Measurements from ENCODE around the gene HOATZ. TPM values are rescaled to one million over a fixed set of nuclear protein-coding genes. Genes with fewer than 3 reads are reported as not detected.

HOATZ gene
- total RNA-seq, 1 donor from 2014 or later: not detected

DNA sequence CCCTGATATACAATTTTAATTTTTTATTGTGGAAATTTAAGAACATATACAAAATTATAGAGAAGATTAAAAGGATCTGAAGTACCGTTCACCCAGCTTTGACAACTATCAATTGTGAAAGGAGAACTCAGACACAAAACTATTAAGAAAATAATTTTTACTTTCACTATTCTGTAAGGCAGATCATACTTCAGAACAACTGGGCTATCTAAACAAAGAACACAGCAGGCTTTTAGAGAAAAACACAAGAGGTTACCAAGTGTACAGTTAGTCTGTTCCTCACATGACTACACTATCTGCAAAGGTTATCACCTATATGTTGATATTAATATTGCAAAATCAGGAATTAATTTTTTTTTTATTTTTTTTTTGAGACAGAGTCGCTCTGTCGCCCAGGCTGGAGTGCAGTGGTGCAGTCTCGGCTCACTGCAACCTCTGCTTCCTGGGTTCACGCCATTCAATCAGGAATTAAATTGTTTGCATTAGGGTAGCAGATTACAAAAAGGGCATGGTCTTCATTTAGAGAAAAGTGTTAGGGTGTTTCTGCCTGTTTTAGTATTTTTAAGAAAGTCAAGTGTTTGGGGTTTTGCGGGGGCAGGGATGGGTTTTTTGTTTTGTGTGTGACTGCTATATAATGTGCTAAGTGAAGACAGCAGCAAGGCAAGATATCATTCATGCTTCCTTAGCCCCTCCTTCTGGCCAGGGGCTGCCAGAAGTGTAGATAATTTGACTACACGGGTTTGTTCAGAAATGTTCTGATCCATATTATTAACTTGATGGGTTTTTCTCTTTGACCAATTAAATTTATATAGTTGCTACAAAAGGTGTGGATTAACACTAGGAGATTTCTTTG is 60.0 kb downstream of the HOATZ start:
- Mint-ChIP-seq H3K27ac (ENCODE audit: unreplicated experiment) (no peak overlapping the region), H3K4me1 (ENCODE audit: unreplicated experiment) (peaks cover 22% of the 10 kb centered on the region), H3K4me3 (ENCODE audit: unreplicated experiment) (no peak overlapping the region), H3K9me3 (ENCODE audit: unreplicated experiment) (no peaks in the 10 kb centered on the region), H3K36me3 (ENCODE audit: low read depth, unreplicated experiment) (no peaks in the 10 kb centered on the region), H3K27me3 (ENCODE audit: unreplicated experiment) (no peaks in the 10 kb centered on the region)
- DNase-seq (ENCODE audit: low spot score): no peak
- TF ChIP-seq, protein P1, sequence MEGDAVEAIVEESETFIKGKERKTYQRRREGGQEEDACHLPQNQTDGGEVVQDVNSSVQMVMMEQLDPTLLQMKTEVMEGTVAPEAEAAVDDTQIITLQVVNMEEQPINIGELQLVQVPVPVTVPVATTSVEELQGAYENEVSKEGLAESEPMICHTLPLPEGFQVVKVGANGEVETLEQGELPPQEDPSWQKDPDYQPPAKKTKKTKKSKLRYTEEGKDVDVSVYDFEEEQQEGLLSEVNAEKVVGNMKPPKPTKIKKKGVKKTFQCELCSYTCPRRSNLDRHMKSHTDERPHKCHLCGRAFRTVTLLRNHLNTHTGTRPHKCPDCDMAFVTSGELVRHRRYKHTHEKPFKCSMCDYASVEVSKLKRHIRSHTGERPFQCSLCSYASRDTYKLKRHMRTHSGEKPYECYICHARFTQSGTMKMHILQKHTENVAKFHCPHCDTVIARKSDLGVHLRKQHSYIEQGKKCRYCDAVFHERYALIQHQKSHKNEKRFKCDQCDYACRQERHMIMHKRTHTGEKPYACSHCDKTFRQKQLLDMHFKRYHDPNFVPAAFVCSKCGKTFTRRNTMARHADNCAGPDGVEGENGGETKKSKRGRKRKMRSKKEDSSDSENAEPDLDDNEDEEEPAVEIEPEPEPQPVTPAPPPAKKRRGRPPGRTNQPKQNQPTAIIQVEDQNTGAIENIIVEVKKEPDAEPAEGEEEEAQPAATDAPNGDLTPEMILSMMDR (IDR thresholded peaks at IDR 0.05; ENCODE audit: unreplicated experiment): no peak

DNA sequence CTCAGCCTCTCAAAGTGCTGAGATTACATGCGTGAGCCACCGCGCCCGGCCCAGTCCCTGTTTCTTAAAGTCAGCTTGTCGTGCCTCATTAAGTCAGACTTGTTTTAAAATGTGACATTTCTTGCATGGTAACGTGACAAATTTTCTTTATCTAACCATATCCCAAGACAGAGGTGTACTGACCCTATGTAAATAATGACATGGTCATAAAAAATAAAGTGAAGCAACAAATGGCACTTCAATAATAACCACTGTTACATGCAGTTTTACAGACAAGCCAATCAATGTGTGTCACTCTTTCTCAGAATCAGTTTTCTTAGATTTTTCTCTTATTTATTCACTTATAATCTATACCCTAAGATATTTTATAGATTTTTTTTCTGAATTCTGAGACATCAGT is 61.2 kb downstream of the HOATZ start:
- H3K9me3 Mint-ChIP-seq (ENCODE audit: unreplicated experiment): no peaks in the 10 kb centered on the region
- TF ChIP-seq, protein P1 (IDR thresholded peaks at IDR 0.05; ENCODE audit: unreplicated experiment): no peak
- DNase-seq (ENCODE audit: low spot score): no peak
- peaks cover 20% of the 10 kb centered on the region for H3K4me1 Mint-ChIP-seq (ENCODE audit: unreplicated experiment)
- H3K36me3 Mint-ChIP-seq (ENCODE audit: low read depth, unreplicated experiment): no peaks in the 10 kb centered on the region
- no peak overlapping the region for H3K4me3 Mint-ChIP-seq (ENCODE audit: unreplicated experiment)
- H3K27ac Mint-ChIP-seq (ENCODE audit: unreplicated experiment): no peak overlapping the region
- no peaks in the 10 kb centered on the region for H3K27me3 Mint-ChIP-seq (ENCODE audit: unreplicated experiment)

DNA sequence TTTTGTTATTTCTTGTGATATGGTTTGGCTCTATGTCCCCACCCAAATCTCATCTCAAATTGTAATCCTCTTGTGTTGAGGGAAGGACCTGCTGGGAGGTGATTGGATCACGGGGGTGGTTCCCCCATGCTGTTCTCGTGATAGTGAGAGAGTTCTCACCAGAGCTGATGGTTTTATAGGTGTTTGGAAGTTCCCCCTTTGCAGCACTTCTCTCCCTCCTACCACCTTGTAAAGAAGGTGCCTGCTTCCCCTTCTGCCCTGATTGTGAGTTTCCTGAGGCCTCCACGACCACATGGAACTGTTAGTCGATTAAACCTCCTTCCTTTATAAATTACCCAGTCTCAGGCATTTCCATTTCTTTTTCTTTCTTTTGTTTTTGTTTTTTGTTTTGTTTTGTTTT is 63.2 kb downstream of the HOATZ start:
- TF ChIP-seq, protein P1 (IDR thresholded peaks at IDR 0.05; ENCODE audit: unreplicated experiment): no peak
- no peaks in the 10 kb centered on the region for H3K27me3 Mint-ChIP-seq (ENCODE audit: unreplicated experiment)
- peaks cover 28% of the 10 kb centered on the region for H3K4me1 Mint-ChIP-seq (ENCODE audit: unreplicated experiment)
- H3K9me3 Mint-ChIP-seq (ENCODE audit: unreplicated experiment): no peaks in the 10 kb centered on the region
- no peak overlapping the region for H3K27ac Mint-ChIP-seq (ENCODE audit: unreplicated experiment)
- H3K36me3 Mint-ChIP-seq (ENCODE audit: low read depth, unreplicated experiment): no peaks in the 10 kb centered on the region
- no peak for DNase-seq (ENCODE audit: low spot score)
- no peak overlapping the region for H3K4me3 Mint-ChIP-seq (ENCODE audit: unreplicated experiment)

DNA sequence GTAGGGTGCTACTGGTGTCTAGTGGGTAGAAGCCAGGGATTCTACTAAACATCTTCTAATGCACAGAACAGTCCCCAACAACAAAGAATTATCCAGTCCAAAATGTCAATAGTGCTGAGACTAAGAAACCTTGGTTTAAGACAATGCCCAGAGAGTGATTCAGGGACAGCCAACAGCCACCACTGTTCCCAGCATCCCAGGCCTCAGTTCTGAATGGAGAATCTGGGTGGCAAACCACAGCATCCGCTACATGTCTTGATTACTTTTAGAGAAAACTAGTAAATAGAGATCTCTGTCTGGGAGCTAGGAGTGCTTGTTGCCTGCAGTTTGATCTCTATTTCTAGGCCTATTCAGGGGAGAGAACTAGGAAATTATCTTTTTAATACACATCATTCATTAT is 66.8 kb downstream of the HOATZ start:
- Mint-ChIP-seq H3K9me3 (ENCODE audit: unreplicated experiment) (no peaks in the 10 kb centered on the region), H3K27me3 (ENCODE audit: unreplicated experiment) (no peaks in the 10 kb centered on the region), H3K36me3 (ENCODE audit: low read depth, unreplicated experiment) (no peaks in the 10 kb centered on the region), H3K4me1 (ENCODE audit: unreplicated experiment) (peaks cover 32% of the 10 kb centered on the region), H3K4me3 (ENCODE audit: unreplicated experiment) (no peak overlapping the region), H3K27ac (ENCODE audit: unreplicated experiment) (peak overlapping the region; percentile 52)
- DNase-seq (ENCODE audit: low spot score): no peak
- TF ChIP-seq, protein P1 (IDR thresholded peaks at IDR 0.05; ENCODE audit: unreplicated experiment): no peak

DNA sequence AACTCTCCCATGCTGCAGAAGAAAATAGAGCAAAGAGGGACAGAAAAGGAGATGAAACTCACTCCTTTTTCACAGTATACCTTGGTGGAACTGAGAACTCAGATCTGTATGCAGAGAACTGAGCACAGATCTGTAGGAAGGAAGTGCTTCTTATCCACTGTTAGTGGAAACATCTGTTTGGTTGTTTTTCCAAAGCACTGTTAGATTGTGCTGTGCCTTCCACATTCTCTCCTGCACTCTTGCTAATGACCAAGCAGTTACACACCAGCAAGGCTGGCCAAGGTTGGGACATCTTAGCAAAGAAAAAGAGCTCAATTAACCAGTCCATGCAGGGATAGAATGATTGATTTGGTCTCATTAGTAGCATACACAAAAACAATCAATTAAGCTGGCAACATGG is 67.6 kb downstream of the HOATZ start:
- H3K4me1 Mint-ChIP-seq (ENCODE audit: unreplicated experiment): peaks cover 32% of the 10 kb centered on the region
- TF ChIP-seq, protein P1 (IDR thresholded peaks at IDR 0.05; ENCODE audit: unreplicated experiment): no peak
- H3K9me3 Mint-ChIP-seq (ENCODE audit: unreplicated experiment): no peaks in the 10 kb centered on the region
- H3K36me3 Mint-ChIP-seq (ENCODE audit: low read depth, unreplicated experiment): no peaks in the 10 kb centered on the region
- no peaks in the 10 kb centered on the region for H3K27me3 Mint-ChIP-seq (ENCODE audit: unreplicated experiment)
- no peak for DNase-seq (ENCODE audit: low spot score)
- H3K4me3 Mint-ChIP-seq (ENCODE audit: unreplicated experiment): no peak overlapping the region
- H3K27ac Mint-ChIP-seq (ENCODE audit: unreplicated experiment): peak overlapping the region; percentile 93
